Tracheal epithelial cell (primary cell): Measurements from ENCODE around the gene SIM1. TPM values are rescaled to one million over a fixed set of nuclear protein-coding genes. Genes with fewer than 3 reads are reported as not detected.

Source experiments
- total RNA-seq: library from RNA; depleted of rRNA; stranded (reverse); fragments of >200 nt; gene quantifications from 2 replicates; pipeline ENCODE4 v1.2.1, GENCODE V29; 2014

SIM1 gene, protein sequence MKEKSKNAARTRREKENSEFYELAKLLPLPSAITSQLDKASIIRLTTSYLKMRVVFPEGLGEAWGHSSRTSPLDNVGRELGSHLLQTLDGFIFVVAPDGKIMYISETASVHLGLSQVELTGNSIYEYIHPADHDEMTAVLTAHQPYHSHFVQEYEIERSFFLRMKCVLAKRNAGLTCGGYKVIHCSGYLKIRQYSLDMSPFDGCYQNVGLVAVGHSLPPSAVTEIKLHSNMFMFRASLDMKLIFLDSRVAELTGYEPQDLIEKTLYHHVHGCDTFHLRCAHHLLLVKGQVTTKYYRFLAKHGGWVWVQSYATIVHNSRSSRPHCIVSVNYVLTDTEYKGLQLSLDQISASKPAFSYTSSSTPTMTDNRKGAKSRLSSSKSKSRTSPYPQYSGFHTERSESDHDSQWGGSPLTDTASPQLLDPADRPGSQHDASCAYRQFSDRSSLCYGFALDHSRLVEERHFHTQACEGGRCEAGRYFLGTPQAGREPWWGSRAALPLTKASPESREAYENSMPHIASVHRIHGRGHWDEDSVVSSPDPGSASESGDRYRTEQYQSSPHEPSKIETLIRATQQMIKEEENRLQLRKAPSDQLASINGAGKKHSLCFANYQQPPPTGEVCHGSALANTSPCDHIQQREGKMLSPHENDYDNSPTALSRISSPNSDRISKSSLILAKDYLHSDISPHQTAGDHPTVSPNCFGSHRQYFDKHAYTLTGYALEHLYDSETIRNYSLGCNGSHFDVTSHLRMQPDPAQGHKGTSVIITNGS
- total RNA-seq, result 0.72 TPM in 1 of 2 replicates, not detected in the other

DNA sequence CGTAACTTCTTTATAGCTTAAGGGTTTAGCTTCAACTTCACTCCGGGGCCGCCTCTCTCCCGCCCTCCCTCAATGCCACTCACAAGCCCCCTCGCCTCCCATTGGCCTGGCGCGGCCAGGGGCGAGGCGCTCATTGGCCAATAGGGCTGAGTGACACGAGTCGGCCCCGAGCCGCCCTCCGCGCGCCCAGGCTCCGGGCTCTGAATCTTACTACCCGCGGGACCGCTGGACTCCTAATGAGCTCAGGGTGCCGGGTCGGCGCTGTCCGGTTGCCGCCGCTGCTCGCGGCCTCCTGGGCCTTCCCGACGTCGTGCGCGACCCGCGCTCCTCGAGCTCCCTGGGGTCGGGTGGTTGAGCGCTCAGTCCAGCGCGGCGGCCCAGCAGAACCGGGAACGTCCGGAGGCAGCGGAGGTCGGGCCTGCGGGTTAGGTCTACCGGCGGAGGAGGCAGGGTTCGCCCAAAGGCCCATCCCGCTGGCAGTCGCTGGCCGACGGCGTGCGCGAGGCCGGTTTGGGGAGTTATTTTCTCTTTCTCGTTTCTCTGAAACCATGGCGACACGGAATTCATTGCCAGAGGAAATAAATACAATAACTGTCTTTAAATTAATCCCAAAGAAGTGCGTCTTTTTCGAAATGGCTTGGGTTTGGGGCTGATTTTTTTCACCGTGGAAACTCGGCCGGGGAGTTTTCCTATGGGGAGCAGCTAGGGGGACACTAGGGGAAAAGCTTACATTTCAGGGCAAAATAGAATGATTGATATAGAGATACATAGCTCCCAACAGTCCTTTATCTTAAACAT lies at the start of gene SIM1:
Gene SIM1, minus strand, starts transcription at position 19 of the 798 bp plus-strand sequence. CDS start 1,453 bp downstream, outside the sequence.

